Choroid plexus epithelial cell (primary cell): ENCODE measurements around the gene NKAIN4.

Experiments used
- DNase-seq: peaks from one replicate; pipeline ENCODE4 v3.0.0-alpha.2; 2010; ENCODE audit warnings: low read depth
- H3K4me3 ChIP-seq: 2 replicates; pipeline ENCODE4 v1.5.1; 2011; ENCODE audit warnings: low read depth, mild to moderate bottlenecking, control low read depth, low read length, moderate library complexity
- TF ChIP-seq, protein P1 (sequence below): conservative IDR thresholded peaks from 2 replicates; pipeline ENCODE4 v1.5.1; 2011; ENCODE audit warnings: low read depth, mild to moderate bottlenecking, control low read depth, inconsistent platforms, low read length, moderate library complexity

NKAIN4 gene

DNA sequence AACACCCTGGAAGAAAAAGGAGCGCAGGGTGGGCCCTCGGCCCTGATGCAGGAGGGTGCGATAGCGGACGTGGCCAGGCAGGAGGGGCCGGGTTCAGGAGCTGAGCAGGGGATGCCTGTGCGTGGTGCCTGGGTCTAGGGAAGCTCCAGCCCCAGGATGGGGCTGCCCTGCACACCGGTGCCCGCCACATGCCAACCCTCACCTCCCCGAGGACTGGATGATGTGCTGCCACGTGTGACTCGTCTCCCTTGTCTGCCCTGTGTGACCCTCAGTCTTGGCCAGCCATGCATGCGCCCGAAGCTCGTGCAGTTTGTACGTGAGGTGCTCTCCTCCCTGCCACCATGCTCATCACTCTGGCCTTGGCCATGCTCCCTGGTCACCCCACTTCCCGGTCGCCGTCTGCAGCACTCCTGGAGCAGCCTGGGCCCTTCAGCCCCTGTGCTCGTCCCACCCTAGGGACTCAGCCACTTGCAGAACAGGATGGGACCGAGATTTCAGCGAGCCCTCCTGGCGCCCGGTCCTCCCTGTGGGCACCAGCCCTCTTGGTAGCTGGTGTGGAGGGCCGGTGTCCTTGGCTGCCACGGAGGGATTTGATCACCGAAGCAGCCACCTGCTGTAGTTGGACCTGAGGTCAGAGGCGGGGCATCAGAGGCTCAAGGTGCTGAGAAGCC, 34.5 kb upstream of the NKAIN4 start:
- H3K4me3 ChIP-seq = no peak overlapping the region
- DNase-seq = no peak
- TF ChIP-seq, protein P1, sequence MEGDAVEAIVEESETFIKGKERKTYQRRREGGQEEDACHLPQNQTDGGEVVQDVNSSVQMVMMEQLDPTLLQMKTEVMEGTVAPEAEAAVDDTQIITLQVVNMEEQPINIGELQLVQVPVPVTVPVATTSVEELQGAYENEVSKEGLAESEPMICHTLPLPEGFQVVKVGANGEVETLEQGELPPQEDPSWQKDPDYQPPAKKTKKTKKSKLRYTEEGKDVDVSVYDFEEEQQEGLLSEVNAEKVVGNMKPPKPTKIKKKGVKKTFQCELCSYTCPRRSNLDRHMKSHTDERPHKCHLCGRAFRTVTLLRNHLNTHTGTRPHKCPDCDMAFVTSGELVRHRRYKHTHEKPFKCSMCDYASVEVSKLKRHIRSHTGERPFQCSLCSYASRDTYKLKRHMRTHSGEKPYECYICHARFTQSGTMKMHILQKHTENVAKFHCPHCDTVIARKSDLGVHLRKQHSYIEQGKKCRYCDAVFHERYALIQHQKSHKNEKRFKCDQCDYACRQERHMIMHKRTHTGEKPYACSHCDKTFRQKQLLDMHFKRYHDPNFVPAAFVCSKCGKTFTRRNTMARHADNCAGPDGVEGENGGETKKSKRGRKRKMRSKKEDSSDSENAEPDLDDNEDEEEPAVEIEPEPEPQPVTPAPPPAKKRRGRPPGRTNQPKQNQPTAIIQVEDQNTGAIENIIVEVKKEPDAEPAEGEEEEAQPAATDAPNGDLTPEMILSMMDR = no peak

DNA sequence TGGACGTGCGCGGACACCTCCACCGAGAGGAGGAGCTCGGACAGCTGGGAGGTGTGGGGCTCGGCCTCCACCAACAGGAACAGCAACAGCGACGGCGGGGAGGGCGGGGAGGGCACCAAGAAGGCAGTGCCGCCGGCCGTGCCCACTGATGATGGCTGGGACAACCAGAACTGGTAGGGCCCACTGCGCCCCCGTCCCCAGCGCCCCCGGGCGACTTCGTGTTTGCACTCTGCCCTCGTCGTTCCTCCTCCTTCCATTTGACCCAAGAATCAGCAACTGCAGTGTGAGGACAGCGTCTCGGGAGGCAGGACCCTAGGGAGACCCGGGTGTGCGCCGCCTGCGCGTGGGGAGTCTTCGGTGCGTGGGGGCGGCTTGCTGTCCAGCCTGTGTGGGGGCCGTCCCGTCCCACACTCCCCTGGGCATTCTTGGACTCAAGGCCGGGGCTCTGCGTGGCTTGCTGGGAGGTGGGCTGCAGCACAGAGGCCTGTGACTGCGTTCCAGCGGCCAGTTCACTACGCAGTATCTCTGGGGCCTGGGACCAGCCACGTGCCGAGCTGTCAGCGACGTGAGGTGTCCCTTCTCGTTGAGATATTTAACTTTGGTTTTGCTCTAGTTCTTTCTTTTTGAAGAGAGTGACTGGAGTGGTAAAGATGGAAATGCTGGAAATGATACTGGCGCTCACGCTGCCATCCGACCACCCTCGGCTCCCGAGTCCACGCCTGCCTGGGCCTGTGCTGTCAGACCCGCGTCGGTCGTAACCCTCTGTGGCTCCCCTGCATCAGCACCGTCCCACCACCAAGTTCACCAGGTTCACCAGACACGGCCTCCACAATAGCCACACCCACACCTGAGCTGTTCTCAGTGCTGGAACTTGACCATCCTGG, 33.7 kb upstream of the NKAIN4 start:
- TF ChIP-seq, protein P1 = no peak
- DNase-seq = no peak
- H3K4me3 ChIP-seq = no peak overlapping the region

- no peak overlapping the region for H3K4me3 ChIP-seq
- no peak for DNase-seq
- TF ChIP-seq, protein P1 = no peak
Observed at GRCh38 chr20:63286781-63287696, 32.8 kb upstream of the NKAIN4 start.

DNA sequence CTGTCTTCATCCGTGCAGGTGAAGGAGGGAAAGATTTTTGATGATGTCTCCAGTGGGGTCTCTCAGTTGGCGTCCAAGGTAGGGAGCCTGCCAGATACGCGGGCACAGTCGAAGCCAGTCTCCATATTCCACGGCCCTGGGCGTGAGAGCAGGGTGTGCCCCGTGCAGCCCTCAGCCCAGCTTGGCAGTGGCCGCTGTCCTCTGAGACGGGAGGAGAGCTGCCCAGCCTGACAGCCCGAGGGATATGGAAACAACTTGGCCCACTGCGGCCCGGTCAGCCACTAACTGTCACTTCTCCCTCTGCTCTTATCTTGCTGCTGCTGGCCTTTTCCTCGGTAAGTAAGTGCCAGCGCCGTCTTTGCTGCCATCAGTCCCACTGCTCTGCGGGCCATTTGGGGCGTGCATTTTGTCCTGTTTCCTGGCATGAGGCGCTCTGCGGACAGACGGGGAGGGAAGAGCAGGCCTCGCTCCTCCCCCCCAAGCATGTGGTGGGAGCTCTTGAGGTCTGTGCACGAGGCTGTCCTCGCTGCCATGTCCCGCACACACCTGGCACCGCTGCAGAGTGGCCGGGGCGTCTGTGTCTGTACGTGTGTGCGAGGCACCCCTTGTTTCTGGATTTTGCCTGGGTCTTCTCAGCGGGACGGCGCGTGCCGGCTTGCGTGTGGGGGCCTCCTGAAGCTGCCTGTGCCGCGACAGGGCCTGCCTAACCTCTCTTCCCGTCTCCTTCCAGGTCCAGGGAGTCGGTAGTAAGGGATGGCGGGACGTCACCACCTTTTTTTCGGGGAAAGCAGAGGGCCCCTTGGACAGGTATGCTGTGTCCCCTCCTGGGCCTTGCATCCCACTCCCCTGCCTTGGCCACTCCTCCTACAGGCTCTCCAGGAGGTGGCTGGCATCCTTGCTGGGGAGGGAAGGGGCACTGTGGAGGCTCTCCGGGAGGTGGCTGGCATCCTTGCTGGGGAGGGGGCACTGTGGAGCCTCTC, 31.7 kb upstream of the NKAIN4 start:
- no peak for DNase-seq
- TF ChIP-seq, protein P1 = no peak
- H3K4me3 ChIP-seq = no peak overlapping the region

DNA sequence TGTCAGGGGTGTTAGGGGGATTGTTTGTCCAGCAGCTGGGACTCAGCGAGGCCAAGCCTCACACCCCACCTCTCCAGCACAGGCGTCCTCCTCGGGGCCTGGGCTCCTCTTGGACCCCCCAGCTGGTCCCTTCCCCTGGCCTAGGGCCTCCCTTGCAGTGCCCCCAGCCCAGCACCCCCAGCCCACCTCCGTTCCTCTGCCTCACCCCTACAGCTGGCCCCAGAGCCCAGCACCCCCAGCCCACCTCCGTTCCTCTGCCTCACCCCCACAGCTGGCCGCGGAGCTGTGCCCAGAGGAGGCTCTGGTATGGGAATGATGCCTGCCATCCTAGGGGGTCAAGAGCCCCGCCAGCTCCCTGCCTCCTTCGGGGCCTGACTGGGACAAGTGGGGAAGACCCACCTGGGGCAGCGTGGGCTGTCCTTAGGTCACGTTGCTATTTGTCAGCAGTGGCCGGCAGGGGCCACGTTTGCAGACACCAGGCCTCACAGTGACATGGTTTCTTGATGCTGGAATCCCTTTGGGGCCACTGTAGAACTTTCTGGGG, 30.8 kb upstream of the NKAIN4 start:
- TF ChIP-seq, protein P1 = no peak
- no peak overlapping the region for H3K4me3 ChIP-seq
- no peak for DNase-seq
